ENCODE measurements around the gene STAB2.
"Not testable (repeated sequence)": the region's sequence is repeated elsewhere in the genome, so short reads cannot be mapped to it uniquely, and the experiment has no call there.

Gene STAB2

DNA sequence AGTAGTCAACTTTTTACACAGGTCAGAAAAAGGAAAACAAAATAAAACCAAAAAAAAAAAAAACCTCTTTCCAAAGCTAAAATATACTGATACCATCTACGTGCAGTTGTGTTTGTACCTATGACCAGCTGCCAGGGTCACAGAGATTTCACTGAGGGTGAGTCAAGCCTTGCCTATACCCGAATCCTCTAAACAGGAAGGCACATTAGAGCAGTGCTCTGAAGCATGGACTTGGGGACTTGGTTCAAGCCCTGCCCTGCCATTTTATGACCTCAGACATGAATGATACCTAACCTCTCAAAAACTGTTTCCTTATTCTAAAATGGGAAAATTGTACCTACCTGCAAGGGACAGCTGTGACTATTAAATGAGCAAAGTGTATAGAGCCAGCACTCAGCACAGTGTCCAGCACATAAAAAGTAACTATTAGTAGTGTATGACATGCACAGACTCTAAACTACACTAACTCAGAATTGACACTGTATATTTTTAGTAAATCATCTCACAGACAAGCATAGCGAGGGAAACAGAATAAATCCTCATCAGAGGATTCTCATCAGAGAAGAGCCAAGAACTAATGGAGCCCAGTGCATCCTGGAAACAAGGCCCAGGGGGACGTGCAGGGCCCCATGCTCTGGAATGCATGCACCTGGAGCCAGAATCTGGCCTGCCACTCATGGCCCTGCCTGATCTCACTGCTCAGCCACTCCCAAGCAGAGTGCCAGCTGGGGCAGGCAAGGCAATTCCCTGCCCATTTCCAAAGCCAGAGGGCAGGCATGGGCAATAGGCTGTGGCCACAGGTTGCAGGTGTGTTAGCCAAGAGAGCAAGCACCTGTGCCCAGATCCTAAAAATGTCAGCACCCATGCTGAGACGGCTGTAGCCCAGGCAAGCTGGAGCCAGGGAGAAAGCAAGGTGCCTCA is 196.9 kb downstream of the STAB2 start:
- DNase-seq = no peak

- no peak for DNase-seq
Measured at GRCh38 chr12:103785243-103786031, 198.4 kb downstream of the STAB2 start.

DNA sequence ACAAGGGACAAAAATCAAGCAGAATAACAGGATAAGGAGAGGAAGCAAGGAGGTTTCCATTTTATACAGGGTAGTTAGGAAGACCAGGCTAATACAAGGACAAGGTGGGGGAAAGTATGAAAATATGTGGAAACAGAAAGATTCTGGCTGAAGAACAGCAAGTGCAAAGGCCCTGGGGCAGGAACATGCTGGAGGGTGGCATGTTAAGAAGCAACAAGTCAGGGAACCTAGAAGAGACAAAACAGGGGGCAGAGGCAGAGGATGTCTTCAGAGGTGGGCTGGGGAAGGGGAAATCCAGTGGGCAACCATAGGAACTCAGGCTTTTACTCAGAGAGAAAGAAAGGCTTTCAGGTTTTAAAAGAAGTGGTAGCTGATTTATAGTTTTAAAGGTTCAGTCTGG is 199.1 kb downstream of the STAB2 start:
- DNase-seq = no peak

DNA sequence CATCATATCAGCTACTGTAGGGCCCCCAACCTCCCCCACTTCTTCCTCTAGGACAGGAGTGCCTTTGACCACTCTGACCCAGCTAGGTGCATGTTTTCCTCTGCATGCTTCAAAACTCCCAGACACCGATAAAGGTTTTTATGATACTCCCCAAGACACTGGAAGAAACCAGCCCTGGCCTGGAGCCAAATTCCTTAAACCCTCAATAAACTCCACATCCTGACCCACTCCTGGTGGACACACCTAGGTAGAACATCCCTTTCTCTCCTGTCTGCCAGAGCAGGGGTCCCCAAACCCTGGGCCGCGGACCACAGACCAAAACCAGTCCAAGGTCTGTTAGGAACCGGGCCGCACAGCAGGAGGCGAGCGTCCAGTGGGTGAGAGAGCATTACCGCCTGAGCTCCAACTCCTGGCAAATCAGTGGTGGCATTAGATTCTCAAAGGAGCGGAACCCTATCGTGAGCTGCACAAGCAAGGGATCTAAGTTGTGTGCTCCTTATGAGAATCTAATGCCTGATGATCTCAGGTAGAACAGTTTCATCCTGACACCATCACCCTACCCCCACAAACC is 204.4 kb downstream of the STAB2 start:
- DNase-seq = no peak

GRCh38 chr12:103793046-103793445 is 206.0 kb downstream of the STAB2 start:
- no peak for DNase-seq

DNA sequence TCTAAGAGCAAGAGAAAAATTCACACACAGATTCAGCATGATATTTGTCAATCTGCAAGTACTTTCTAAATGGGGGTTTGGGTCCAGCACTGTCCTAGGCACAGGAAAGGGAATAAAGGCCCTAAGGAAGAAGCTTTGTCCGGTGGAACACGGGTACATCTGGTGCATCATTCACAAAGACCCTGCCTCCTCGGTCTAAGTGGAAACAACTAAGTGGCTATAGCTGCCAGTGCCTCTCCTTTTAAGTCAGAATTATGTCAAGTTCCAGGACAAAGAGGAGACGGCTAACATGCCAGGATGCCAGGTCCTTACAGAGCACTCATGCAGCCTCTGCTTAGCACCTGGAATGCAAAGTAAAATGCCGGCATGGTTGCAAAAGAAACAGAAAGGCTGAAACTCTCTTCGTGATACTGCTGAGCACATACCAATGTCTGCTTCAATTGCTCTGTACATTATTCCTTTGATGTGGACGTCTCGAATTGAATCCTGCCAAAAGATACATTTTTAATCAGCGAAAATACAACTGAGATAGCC is 206.5 kb downstream of the STAB2 start:
- DNase-seq = no peak

- no peak for DNase-seq
Measured at GRCh38 chr12:103794309-103795213, 207.5 kb downstream of the STAB2 start.

GRCh38 chr12:103798586-103798985 is 211.5 kb downstream of the STAB2 start:
- no peak for DNase-seq

DNA sequence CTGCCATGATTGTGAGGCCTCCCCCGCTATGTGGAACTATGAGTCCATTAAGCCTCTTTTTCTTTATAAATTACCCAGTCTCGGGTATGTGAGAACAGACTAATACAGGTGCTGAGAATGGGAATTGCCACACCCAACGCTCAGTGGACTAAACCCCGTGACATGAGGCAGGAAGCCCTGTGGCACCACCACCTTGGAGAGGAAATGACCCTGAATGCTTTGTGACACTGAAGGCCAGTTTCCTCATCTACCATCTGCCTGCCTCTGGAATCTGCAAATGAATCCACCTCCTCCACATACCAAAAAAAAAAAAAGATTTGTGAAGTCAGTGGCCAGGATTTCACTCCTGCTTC is 212.4 kb downstream of the STAB2 start:
- no peak for DNase-seq

GRCh38 chr12:103799857-103800771 is 213.0 kb downstream of the STAB2 start:
- DNase-seq = peak; percentile 55

- DNase-seq = no peak
Measured at GRCh38 chr12:103801709-103802585, 214.9 kb downstream of the STAB2 start.

- no peak for DNase-seq
Measured at GRCh38 chr12:103802586-103802886, 215.5 kb downstream of the STAB2 start.

GRCh38 chr12:103803847-103804246 is 216.8 kb downstream of the STAB2 start:
- DNase-seq = no peak

DNA sequence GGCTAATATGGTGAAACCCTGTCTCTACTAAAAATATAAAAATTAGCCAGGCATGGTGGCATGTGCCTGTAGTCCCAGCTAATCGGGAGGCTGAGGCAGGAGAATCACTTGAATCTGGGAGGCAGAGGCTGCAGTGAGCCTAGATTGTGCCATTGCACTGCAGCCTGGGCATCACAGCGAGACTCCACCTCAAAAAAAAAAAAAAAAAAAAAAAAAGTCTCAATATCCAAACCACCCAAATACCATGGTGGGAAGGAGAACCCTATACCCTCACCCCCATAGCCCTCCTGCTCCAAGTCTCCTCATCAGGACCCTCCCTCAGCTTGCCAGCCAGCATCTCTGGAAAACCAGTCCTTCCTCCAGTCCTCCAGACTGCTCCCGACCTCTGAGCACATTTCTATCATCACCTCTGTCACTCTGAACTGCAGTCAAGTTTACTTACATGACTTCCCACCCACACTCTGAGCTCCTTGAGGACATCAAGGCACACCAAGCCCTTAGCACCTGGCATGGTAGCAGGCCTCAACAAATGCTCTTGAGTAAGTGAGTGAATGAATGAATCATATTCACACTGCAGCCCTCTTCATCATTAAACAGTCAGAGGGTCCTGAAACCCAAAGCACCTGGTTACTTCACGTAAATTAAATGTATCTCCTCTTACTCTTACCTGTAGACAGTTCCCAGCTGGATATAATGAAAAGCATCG is 218.7 kb downstream of the STAB2 start:
- DNase-seq = no peak

DNA sequence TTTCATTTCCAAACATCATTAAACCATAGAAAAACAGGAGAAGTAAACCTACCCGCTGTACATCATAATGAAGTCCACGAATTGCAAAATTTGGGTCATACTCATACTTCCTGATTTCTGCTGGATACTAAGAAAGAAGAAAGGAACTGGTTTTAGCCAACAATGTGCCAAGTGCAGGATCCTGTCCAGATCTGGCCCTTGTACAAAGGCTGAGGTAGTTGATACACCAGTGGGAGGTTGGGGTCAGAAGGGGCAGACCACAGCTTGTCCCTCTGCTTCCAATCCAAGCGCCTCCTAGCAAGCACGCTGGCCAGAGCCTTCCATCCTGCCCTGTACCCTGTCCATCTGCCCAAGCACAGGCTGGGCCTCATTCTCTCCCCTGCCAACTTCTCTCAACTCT is 219.7 kb downstream of the STAB2 start:
- no peak for DNase-seq

- no peak for DNase-seq
Measured at GRCh38 chr12:103807561-103808238, 220.6 kb downstream of the STAB2 start.

GRCh38 chr12:103808239-103808880 is 221.3 kb downstream of the STAB2 start:
- no peak for DNase-seq

DNA sequence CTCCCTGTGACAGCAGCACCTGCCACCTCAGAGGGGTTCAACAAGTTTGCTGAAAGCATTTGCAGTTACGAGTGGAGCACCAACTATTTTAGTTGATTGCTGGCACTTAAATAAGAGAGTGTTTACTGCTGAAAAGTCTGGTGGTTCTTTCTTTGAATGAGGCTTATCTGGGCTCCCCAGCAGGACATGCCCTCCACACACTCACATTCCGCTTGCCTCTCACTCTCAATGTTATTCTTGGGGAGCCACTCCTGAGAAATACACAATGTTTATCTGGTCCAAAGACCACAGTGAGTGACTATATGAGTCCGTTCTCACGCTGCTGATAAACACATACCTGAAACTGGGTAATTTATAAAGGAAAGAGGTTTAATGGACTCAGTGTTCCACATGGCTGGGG is 222.1 kb downstream of the STAB2 start:
- no peak for DNase-seq

- DNase-seq = not testable (repeated sequence)
Measured at GRCh38 chr12:103809639-103810038, 222.6 kb downstream of the STAB2 start.

Measured in NCI-H2171 (cell line).